Ovary (tissue), 3 donors: Measurements from ENCODE around the gene TSGA10IP.

Source experiments
- CTCF ChIP-seq, 3 donors: fragments of 450-650 bp in 2 of 3; fragments of 200-600 bp in 1 of 3; IDR thresholded peaks; one replicate each; pipeline versions ENCODE4 v1.5.1 to v1.8.0; 2016 to 2022; ENCODE audit warnings: antibody characterized with exemption in 3 of 3, mild to moderate bottlenecking in 1 of 3
- EP300 ChIP-seq: sonication (generic); formaldehyde crosslinking; IDR thresholded peaks from one replicate; pipeline ENCODE4 v1.6.1; 2017; ENCODE audit warnings: antibody characterized with exemption
- POLR2A ChIP-seq: fragments of 450-650 bp; IDR thresholded peaks from one replicate; pipeline ENCODE4 v1.6.1; 2017; ENCODE audit warnings: antibody characterized with exemption, mild to moderate bottlenecking, moderate library complexity
- donor health status: DM: no; HTN: no; CAD: no.

GRCh38 chr11:65916391-65916790 lies 28.9 kb upstream of the TSGA10IP start:
- no peak for TF ChIP-seq CTCF (IDR thresholded peaks at IDR 0.05)
- TF ChIP-seq POLR2A = no peak
- no peak for TF ChIP-seq EP300
